Effector memory CD8-positive, alpha-beta T cell (primary cell): ENCODE measurements around the gene RSF1.
"Not testable (repeated sequence)": the region's sequence is repeated elsewhere in the genome, so short reads cannot be mapped to it uniquely, and the experiment has no call there.

Experiments
- ATAC-seq: fragments of 150-1000 bp; cut with Tn5 transposase; replicated peaks from 2 replicates; pipeline ENCODE4 v1.10.0; 2021; ENCODE audit warnings: mild to moderate bottlenecking, moderate library complexity
- DNase-seq, 3 experiments: peaks; one replicate each; pipeline ENCODE4 v3.0.0; 2021
- H3K27ac Mint-ChIP-seq, 2 donors: one replicate each; pipeline ENCODE4 v1.8.0; 2022; ENCODE audit warnings: mild to moderate bottlenecking in 2 of 2, mixed read lengths in 2 of 2, moderate library complexity in 2 of 2
- H3K27me3 Mint-ChIP-seq, 2 donors: one replicate each; pipeline ENCODE4 v1.8.0; 2022; ENCODE audit warnings: mixed read lengths in 2 of 2
- H3K36me3 Mint-ChIP-seq: one replicate; pipeline ENCODE4 v1.8.0; 2022; ENCODE audit warnings: mild to moderate bottlenecking, moderate library complexity, mixed read lengths; ENCODE audit not compliant: insufficient read depth
- H3K4me1 Mint-ChIP-seq, 2 donors: one replicate each; pipeline ENCODE4 v1.8.0; 2022; ENCODE audit warnings: low read depth in 2 of 2, mixed read lengths in 2 of 2
- H3K4me3 Mint-ChIP-seq, 2 donors: one replicate each; pipeline ENCODE4 v1.8.0; 2022; ENCODE audit warnings: mild to moderate bottlenecking in 2 of 2, mixed read lengths in 2 of 2, moderate library complexity in 2 of 2
- H3K9me3 Mint-ChIP-seq, 2 donors: one replicate each; pipeline ENCODE4 v1.8.0; 2022; ENCODE audit warnings: mixed read lengths in 2 of 2

The RSF1 gene

DNA sequence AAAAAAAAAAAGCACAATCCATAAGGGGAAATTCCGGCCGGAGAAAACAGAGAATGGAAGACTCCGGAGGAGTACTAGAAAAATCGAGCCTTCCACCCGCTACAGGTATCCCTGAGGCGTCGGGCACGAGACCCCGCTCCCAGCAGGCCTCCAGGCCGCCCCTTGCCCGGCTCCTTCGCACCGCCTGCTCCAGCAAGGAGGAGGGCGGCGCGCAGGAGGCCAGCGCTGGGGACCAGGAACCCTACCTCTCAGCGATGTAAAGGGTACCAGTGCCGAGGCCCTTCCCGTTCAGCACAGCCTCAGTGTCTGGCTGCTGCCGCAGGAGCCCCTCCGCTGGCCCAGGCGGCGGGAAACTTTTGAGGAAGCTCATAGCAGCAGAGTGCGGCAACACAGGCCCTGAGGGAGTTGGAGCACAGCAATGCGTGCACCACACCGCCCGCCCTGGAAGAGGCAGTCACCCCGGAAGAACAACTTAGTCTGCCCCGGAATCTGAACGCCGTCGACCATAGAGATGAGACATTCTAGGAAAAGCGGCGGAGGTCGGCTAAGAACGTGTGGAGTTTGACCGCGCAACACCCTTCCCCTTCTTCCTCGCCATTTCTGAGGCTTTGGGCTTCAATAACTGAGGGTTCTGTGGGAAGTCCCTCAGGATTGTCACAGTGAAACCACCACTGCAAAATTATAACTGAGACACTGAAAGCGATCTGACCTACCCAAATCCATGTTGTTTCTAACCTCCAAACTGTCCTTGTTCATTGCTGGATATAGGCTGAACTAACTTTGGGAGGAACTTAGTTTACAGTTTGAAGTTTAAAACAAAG is 183.0 kb downstream of the RSF1 start, which contains the start of gene CLNS1A:
Gene CLNS1A, minus strand, starts transcription at position 450 of the 821 bp plus-strand sequence. Its CDS starts 80 bp downstream, at position 370.
- H3K27ac Mint-ChIP-seq, result peak within 1 kb of the TSS; percentile 92 to 95
- H3K4me3 Mint-ChIP-seq, result peak within 1 kb of the TSS; percentile 93
- H3K9me3 Mint-ChIP-seq, result no peaks in the 10 kb centered on the region

DNA sequence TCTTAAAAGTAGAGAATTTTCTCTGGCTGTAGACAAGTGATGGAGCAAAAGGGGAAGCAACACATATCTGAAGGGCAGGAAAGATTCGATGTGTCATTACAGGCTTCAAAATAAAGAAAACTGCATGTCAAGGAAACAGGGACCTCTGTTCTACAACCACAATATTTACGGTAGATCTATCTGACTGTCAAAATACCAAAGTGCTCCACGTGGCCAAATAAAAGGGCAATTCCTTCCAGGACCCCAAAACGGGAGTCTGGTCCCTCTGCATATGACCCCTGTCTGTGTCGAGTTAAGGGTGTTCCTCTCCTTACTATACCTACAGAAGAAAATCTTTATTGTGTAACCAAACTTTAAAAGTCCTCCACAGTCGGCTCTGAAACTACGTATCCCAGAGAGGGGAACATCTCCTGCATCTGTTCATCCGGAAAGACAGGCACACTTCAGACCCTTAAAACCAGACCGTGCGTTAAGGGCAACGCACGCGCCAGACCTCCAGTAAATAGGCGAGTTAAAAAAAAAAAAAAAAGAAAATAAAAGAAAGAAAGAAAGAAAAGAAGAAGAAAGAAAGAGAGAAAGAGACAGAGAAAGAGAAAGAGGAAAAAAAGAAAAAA is 183.7 kb downstream of the RSF1 start:
- no peak for ATAC-seq
- no peak for DNase-seq
- no peaks in the 10 kb centered on the region for H3K9me3 Mint-ChIP-seq
- H3K27me3 Mint-ChIP-seq, result no peaks in the 10 kb centered on the region
- H3K27ac Mint-ChIP-seq, result peak overlapping the region; percentile 92 to 95
- H3K4me3 Mint-ChIP-seq, result peak overlapping the region; percentile 93
- H3K4me1 Mint-ChIP-seq, result peaks cover 17 to 37% of the 10 kb centered on the region in 2 donors
- H3K36me3 Mint-ChIP-seq, result peaks cover 16% of the 10 kb centered on the region

More for the DNA sequence above, 183.0 kb downstream of the RSF1 start, which contains the start of gene CLNS1A:
- peaks cover 16% of the 10 kb centered on the region for H3K36me3 Mint-ChIP-seq
- no peaks in the 10 kb centered on the region for H3K27me3 Mint-ChIP-seq
- peak; percentile 62 to 70 (median 69) for DNase-seq
- peaks cover 17 to 37% of the 10 kb centered on the region in 2 donors for H3K4me1 Mint-ChIP-seq
- ATAC-seq, result peak; percentile 99

DNA sequence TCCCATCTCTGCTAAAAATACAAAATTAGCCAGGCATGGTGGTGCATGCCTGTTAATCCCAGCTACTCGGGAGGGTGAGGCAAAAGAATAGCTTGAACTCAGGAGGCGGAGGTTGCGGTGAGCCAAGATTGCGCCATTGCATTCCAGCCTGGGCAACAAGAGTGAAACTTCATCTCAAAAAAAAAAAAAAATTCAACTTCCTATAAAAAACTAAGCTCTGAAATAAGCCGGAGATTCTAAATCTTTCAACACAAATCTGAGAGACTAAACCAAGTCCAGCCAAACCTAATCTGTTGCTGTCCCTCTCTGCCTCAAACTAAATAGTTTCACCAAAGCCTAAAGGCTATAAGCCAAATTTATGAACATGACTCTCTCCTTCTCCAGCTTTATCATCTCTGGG is 186.6 kb downstream of the RSF1 start:
- H3K9me3 Mint-ChIP-seq, ATAC-seq, DNase-seq, H3K27ac Mint-ChIP-seq, H3K4me3 Mint-ChIP-seq, H3K27me3 Mint-ChIP-seq: not testable (repeated sequence)
- Mint-ChIP-seq H3K4me1 (peaks cover 23 to 45% of the 10 kb centered on the region in 2 donors), H3K36me3 (peaks cover 30% of the 10 kb centered on the region)

DNA sequence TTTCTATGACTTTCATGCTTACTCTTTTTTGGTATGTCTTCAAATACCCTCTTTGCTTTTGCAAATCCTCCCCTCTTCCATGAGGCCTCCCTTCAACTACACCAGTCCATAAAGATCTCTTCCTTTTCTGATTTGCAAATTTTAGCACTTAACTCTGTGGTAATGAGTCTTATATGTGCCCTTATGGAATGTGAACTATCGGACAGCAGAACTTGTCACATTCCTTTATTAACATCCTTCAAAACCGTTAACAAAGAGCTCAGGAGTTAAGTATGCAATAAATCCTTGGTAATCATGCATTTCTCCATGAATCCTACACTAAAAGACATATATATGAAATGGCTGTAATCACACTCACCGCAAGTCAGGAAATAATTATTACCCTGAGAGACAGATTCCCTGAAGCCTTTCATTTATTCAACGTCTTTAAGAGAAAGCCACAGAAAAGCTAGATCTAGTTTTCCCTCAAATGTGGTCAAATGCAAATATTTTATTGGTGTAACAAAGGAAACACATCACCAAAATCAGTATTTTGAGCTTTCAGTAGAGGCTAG is 190.3 kb downstream of the RSF1 start:
- H3K27me3 Mint-ChIP-seq, result no peaks in the 10 kb centered on the region
- peak overlapping the region; percentile 2 to 23 for H3K27ac Mint-ChIP-seq
- H3K4me1 Mint-ChIP-seq, result peaks cover 6 to 19% of the 10 kb centered on the region in 2 donors
- H3K9me3 Mint-ChIP-seq, result no peaks in the 10 kb centered on the region
- no peak for DNase-seq
- peaks cover 46% of the 10 kb centered on the region for H3K36me3 Mint-ChIP-seq
- H3K4me3 Mint-ChIP-seq, result no peak overlapping the region
- no peak for ATAC-seq

DNA sequence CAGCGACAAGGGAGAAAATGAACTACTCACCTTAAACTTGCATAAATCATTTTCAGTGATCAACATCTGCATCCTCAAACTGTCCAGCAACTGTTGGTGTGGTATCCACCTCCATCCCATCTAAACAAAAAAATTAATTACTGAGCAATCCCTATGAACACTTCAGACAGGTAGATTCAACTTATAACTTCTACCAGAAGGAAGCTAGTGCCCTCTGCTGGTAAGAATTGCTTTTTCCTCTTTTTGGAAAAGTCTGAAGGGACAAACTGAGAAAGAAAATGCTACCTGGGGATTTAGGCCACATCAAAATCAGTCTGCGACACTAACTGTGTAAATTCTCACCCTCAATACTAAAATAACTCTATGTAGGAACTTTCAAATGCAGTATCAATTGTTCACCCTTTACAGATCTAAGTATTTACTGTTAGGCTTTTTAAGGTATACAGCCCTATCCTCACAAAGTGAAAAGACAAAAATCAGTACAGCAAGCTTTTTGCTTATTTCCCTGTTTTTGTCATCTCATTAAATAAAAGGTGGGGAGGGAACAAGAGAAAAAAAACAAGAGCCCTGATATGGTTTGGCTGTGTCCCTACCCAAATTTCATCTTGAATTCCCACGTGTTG is 200.8 kb downstream of the RSF1 start:
- ATAC-seq, result peak; percentile 35
- DNase-seq, result peak; percentile 27 to 34 (median 29)
- no peaks in the 10 kb centered on the region for H3K9me3 Mint-ChIP-seq
- H3K27me3 Mint-ChIP-seq, result no peaks in the 10 kb centered on the region
- H3K27ac Mint-ChIP-seq, result peak overlapping the region in 1 of 2 donors; percentile 33
- H3K4me1 Mint-ChIP-seq, result peaks cover 0 to 3% of the 10 kb centered on the region in 2 donors
- no peak overlapping the region for H3K4me3 Mint-ChIP-seq
- peaks cover 48% of the 10 kb centered on the region for H3K36me3 Mint-ChIP-seq

DNA sequence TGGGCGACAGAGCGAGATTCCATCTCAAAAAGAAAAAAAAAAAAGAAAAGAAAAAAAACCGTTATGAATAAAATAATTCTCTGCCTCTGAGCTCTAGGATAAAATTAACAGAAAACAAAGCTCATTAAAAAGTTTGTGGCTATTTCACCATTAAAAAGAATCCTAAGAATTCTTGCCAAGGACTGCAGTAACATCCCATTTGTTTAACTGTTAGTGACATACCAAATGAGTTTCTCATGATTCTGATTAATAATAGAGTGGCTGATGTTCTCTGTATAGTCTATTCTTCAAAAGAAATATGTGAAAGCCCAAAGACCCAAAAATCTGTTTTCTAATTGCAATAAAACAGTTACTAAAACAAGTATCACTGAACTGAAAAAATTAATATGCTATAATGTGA is 202.6 kb downstream of the RSF1 start:
- Mint-ChIP-seq H3K27me3 (no peaks in the 10 kb centered on the region), H3K4me1 (no peaks in the 10 kb centered on the region), H3K9me3 (no peaks in the 10 kb centered on the region), H3K36me3 (peaks cover 37% of the 10 kb centered on the region), H3K4me3 (no peak overlapping the region), H3K27ac (no peak overlapping the region)
- no peak for DNase-seq
- no peak for ATAC-seq

DNA sequence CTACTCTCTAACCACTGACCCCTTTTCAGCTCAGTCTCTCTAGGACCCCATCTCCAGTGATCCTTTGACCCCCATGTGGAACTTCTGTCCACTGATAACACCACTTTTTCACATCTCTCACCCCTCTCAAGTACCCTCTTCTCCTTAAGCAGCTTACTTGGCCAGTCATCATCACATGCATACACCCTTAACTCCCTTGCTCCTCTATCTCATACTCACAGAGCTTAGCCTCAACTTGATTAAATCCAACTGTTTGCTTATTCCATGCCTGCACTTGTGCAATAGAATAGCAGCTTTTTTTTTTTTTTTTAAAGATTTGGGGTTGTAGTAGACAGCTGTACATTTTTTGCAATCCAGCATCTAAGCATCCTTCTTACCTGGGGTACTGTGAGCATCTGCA is 208.6 kb downstream of the RSF1 start:
- ATAC-seq, result no peak
- H3K36me3 Mint-ChIP-seq, result peaks cover 27% of the 10 kb centered on the region

More for the DNA sequence above, 208.6 kb downstream of the RSF1 start:
- Mint-ChIP-seq H3K27me3 (no peaks in the 10 kb centered on the region), H3K27ac (no peak overlapping the region), H3K4me3 (no peak overlapping the region), H3K9me3 (no peaks in the 10 kb centered on the region), H3K4me1 (no peaks in the 10 kb centered on the region)
- no peak for DNase-seq
